ENCODE results near the gene FOXN3.

GRCh38 chr14:89221109-89221810 lies 195.8 kb downstream of the FOXN3 start:
- no peak for TF ChIP-seq CTCF (IDR thresholded peaks at IDR 0.05; ENCODE audit: extremely low read depth in 1 of 2, insufficient read depth in 1 of 2, low read depth in 1 of 2, low read length in 2 of 2)
- TF ChIP-seq POLR2A (IDR thresholded peaks at IDR 0.05; ENCODE audit: low read depth, low read length), result no peak
- no peak for TF ChIP-seq POLR2AphosphoS5 (IDR thresholded peaks at IDR 0.05; ENCODE audit: insufficient read depth, low read depth, low read length)
- TF ChIP-seq EZH2 (IDR thresholded peaks at IDR 0.05; ENCODE audit: borderline replicate concordance, low read depth, low read length, severe bottlenecking), result no peak
- TF ChIP-seq JUN (IDR thresholded peaks at IDR 0.05; ENCODE audit: borderline replicate concordance, insufficient read depth, insufficient read length, low read depth), result peak; percentile 38
